Kidney (tissue), 14 donors: ENCODE measurements around the gene PPM1G. TPM values are rescaled to one million over a fixed set of nuclear protein-coding genes. Genes with fewer than 3 reads are reported as not detected.
A peak's percentile ranks its signal among the peaks of the same experiment; 100 is the strongest.
"Not testable (repeated sequence)": the region's sequence is repeated elsewhere in the genome, so short reads cannot be mapped to it uniquely, and the experiment has no call there.

ENCODE experiments used
- DNase-seq, 5 donors: peaks; one replicate each; pipeline ENCODE4 v3.0.0-alpha.2; 2013 to 2020
- FAIRE-seq: peaks from 2 replicates; lab custom pipeline; 2012; peaks lifted over from hg19 to GRCh38; lab: Jason Lieb, UNC
- H3K27ac ChIP-seq, 2 donors: one replicate each; pipeline ENCODE4 v1.7.0; 2013; ENCODE audit warnings: low read depth in 2 of 2, low read length in 2 of 2, inconsistent platforms in 1 of 2
- H3K27me3 ChIP-seq: one replicate; pipeline ENCODE4 v1.7.1; 2013; ENCODE audit warnings: low read length, inconsistent platforms; ENCODE audit not compliant: control insufficient read depth, insufficient read depth
- H3K36me3 ChIP-seq, 3 donors: one replicate each; pipeline versions ENCODE4 v1.7.0 to v1.7.1; 2013; ENCODE audit warnings: low read length in 3 of 3, control low read depth in 1 of 3, inconsistent platforms in 1 of 3; ENCODE audit not compliant: insufficient read depth in 3 of 3, control insufficient read depth in 2 of 3
- H3K4me1 ChIP-seq, 3 donors: one replicate each; pipeline versions ENCODE4 v1.7.0 to v1.7.1; 2013; ENCODE audit warnings: low read length in 3 of 3, inconsistent platforms in 1 of 3, low read depth in 1 of 3; ENCODE audit not compliant: control insufficient read depth in 2 of 3, insufficient read depth in 2 of 3
- H3K4me3 ChIP-seq, 3 donors: one replicate each; pipeline versions ENCODE4 v1.7.0 to v1.8.1; 2013; ENCODE audit warnings: low read length in 3 of 3, control low read depth in 1 of 3, inconsistent platforms in 1 of 3
- H3K9ac ChIP-seq, 3 donors: one replicate each; pipeline versions ENCODE4 v1.7.0 to v1.7.1; 2013; ENCODE audit warnings: low read length in 3 of 3, control low read depth in 1 of 3, inconsistent platforms in 1 of 3
- H3K9me3 ChIP-seq, 3 donors: one replicate each; pipeline versions ENCODE4 v1.7.0 to v1.7.1; 2013; ENCODE audit warnings: low read length in 3 of 3, control low read depth in 1 of 3, inconsistent platforms in 1 of 3; ENCODE audit not compliant: control insufficient read depth in 2 of 3, insufficient read depth in 1 of 3
- intact Hi-C: fragments of 100-400 bp; cut with DNase I; formaldehyde crosslinking; loops from one replicate; pipeline ENCODE4 v1.11.1; 2022
- polyA plus RNA-seq: library from polyadenylated mRNA; stranded (reverse); fragments of 350-450 nt; fragmentation: Illumina TruSeq; extraction: RNeasy Lipid Tissue Mini Kit (QIAGEN cat#74804); gene quantifications from one replicate; pipeline ENCODE4 v1.2.3, GENCODE V29; 2014; ENCODE audit warnings: low read depth, low replicate concordance; ENCODE audit not compliant: insufficient read depth
- total RNA-seq: library from RNA; stranded (reverse); fragmentation: NEBNext Ultra II Directional; extraction: Animal tissue kit (Norgen Biotek cat#: 25700); gene quantifications from one replicate; pipeline ENCODE4 v1.2.1, GENCODE V29; 2021
- TF ChIP-seq, protein P1 (sequence below): IDR thresholded peaks from 3 replicates; pipeline ENCODE4 v1.5.1; 2012; ENCODE audit warnings: mild to moderate bottlenecking, moderate library complexity, borderline replicate concordance; ENCODE audit not compliant: insufficient read depth; ENCODE audit errors: extremely low read depth
- donor health status: control.
- donor health status: control.
- donor health status: control.
- donor health status: control.
- donor health status: control.
- donor health status: DM: yes; HTN: yes; CAD: no.
- donor health status: Normal renal cell carcinoma (clear cell type).

The PPM1G gene
- total and polyA plus RNA-seq, 2 donors from 2014 or later = 50.7 to 60.7 TPM

GRCh38 chr2:27354597-27354927 is 54.8 kb downstream of the PPM1G start:
- TF ChIP-seq, protein P1, sequence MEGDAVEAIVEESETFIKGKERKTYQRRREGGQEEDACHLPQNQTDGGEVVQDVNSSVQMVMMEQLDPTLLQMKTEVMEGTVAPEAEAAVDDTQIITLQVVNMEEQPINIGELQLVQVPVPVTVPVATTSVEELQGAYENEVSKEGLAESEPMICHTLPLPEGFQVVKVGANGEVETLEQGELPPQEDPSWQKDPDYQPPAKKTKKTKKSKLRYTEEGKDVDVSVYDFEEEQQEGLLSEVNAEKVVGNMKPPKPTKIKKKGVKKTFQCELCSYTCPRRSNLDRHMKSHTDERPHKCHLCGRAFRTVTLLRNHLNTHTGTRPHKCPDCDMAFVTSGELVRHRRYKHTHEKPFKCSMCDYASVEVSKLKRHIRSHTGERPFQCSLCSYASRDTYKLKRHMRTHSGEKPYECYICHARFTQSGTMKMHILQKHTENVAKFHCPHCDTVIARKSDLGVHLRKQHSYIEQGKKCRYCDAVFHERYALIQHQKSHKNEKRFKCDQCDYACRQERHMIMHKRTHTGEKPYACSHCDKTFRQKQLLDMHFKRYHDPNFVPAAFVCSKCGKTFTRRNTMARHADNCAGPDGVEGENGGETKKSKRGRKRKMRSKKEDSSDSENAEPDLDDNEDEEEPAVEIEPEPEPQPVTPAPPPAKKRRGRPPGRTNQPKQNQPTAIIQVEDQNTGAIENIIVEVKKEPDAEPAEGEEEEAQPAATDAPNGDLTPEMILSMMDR = no peak
- peaks cover 0 to 10% (median 8%) of the 10 kb centered on the region in 3 donors for H3K4me1 ChIP-seq
- no peaks in the 10 kb centered on the region for H3K27me3 ChIP-seq
- no peak overlapping the region for H3K4me3 ChIP-seq
- no peak overlapping the region for H3K9ac ChIP-seq
- no peaks in the 10 kb centered on the region for H3K9me3 ChIP-seq
- H3K36me3 ChIP-seq = no peaks in the 10 kb centered on the region
- intact Hi-C loops = no loop called here
- no peak overlapping the region for H3K27ac ChIP-seq
- FAIRE-seq (no peak), DNase-seq (no peak)

GRCh38 chr2:27353762-27354596 is 55.4 kb downstream of the PPM1G start:
- Histone ChIP-seq H3K9ac (no peak overlapping the region), H3K4me1 (peaks cover 0 to 10% (median 8%) of the 10 kb centered on the region in 3 donors), H3K27me3 (no peaks in the 10 kb centered on the region), H3K36me3 (no peaks in the 10 kb centered on the region), H3K9me3 (no peaks in the 10 kb centered on the region), H3K4me3 (no peak overlapping the region), H3K27ac (no peak overlapping the region)
- DNase-seq = peak in 2 of 5 donors; percentile 29 to 49
- TF ChIP-seq, protein P1 = no peak
- FAIRE-seq = no peak
- intact Hi-C loops = no loop called here

DNA sequence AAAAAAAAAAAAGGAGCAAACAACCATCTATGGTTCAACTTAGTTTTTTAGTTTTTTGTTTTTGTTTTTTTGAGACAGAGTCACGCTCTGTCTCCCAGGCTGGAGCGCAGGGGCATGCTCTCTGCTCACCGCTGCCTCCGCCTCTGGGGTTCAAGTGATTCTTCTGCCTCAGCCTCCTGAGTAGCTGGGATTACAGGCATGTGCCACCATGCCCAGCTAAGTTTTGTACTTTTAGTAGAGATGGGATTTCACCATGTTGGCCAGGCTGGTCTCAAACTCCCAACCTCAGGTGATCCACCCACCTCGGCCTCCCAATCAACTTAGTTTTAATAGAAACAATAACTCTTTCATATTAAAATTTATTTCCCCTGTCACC is 56.0 kb downstream of the PPM1G start:
- H3K9me3 ChIP-seq, intact Hi-C loops, H3K4me1 ChIP-seq, DNase-seq, H3K36me3 ChIP-seq, H3K4me3 ChIP-seq, H3K27ac ChIP-seq, H3K9ac ChIP-seq, FAIRE-seq, H3K27me3 ChIP-seq: not testable (repeated sequence)

GRCh38 chr2:27351802-27352598 is 57.4 kb downstream of the PPM1G start:
- H3K4me1 ChIP-seq = peaks cover 0 to 3% (median 0%) of the 10 kb centered on the region in 3 donors
- intact Hi-C loops = no loop called here
- no peaks in the 10 kb centered on the region for H3K27me3 ChIP-seq
- H3K9ac ChIP-seq = no peak overlapping the region
- H3K36me3 ChIP-seq = no peaks in the 10 kb centered on the region
- no peak overlapping the region for H3K4me3 ChIP-seq
- DNase-seq (no peak), FAIRE-seq (no peak)
- TF ChIP-seq, protein P1 = no peak
- H3K27ac ChIP-seq = no peak overlapping the region
- H3K9me3 ChIP-seq = no peaks in the 10 kb centered on the region
